HepG2 (cell line): ENCODE data around the gene BCL2L2. TPM values are rescaled to one million over a fixed set of nuclear protein-coding genes. Genes with fewer than 3 reads are reported as not detected.

Experiments
- ATF7-NPFF ChIP-seq: sonication (generic); formaldehyde crosslinking; IDR thresholded peaks from 2 replicates; pipeline ENCODE4 v1.8.1; 2023; ENCODE audit warnings: mild to moderate bottlenecking, low read depth, missing genetic modification reagents, moderate library complexity
- CBX5 ChIP-seq: sonication (generic); formaldehyde crosslinking; IDR thresholded peaks from 2 replicates; pipeline ENCODE4 v1.4.0; 2020; ENCODE audit warnings: missing genetic modification reagents, borderline replicate concordance
- CREB1 ChIP-seq, 2 experiments: fragments of 450-650 bp in 1 of 2; IDR thresholded peaks; 2 replicates each; pipeline ENCODE4 v1.6.1; 2016 to 2017; ENCODE audit warnings: control low read depth in 1 of 2, mild to moderate bottlenecking in 1 of 2, missing compliant biosample characterization in 1 of 2, missing genetic modification characterization in 1 of 2
- DMTF1 ChIP-seq: sonication (generic); formaldehyde crosslinking; IDR thresholded peaks from 2 replicates; pipeline ENCODE4 v1.4.0; 2020; ENCODE audit warnings: mild to moderate bottlenecking, missing genetic modification reagents
- HDAC6 ChIP-seq: fragments of 200-600 bp; sonication (generic); IDR thresholded peaks from 2 replicates; pipeline ENCODE4 v1.7.0; 2017; ENCODE audit warnings: mild to moderate bottlenecking, antibody characterized with exemption, low read length, low read depth
- NFIC ChIP-seq: IDR thresholded peaks from 2 replicates; pipeline ENCODE4 v1.6.1; 2012; ENCODE audit warnings: mild to moderate bottlenecking, low read length, inconsistent platforms
- TCF12 ChIP-seq, 2 experiments: fragments of 450-650 bp in 1 of 2; sonication (generic) in 1 of 2; formaldehyde crosslinking in 1 of 2; IDR thresholded peaks; 2 replicates each; pipeline versions ENCODE4 v1.6.1 to v1.8.0; 2017 to 2022; ENCODE audit warnings: antibody characterized with exemption in 1 of 2, mild to moderate bottlenecking in 1 of 2, missing genetic modification reagents in 1 of 2, moderate library complexity in 1 of 2
- THAP11 ChIP-seq: IDR thresholded peaks from 2 replicates; pipeline ENCODE4 v1.6.1; 2016; ENCODE audit warnings: missing biosample characterization, missing genetic modification reagents
- ZBTB21 ChIP-seq: sonication (generic); formaldehyde crosslinking; IDR thresholded peaks from 2 replicates; pipeline ENCODE4 v1.4.0; 2020; ENCODE audit warnings: missing genetic modification reagents
- ZBTB34 ChIP-seq: sonication (generic); formaldehyde crosslinking; IDR thresholded peaks from 2 replicates; pipeline ENCODE4 v1.8.0; 2022; ENCODE audit warnings: mild to moderate bottlenecking, missing genetic modification reagents
- ZC3H13 ChIP-seq: sonication (generic); formaldehyde crosslinking; IDR thresholded peaks from 2 replicates; pipeline ENCODE4 v1.8.1; 2023; ENCODE audit warnings: mild to moderate bottlenecking, missing genetic modification reagents, moderate library complexity
- ZNF33B ChIP-seq: sonication (generic); formaldehyde crosslinking; IDR thresholded peaks from 2 replicates; pipeline ENCODE4 v1.5.1; 2020; ENCODE audit warnings: mild to moderate bottlenecking, missing genetic modification reagents
- ZNF44 ChIP-seq: sonication (generic); formaldehyde crosslinking; IDR thresholded peaks from 2 replicates; pipeline ENCODE4 v1.5.1; 2020; ENCODE audit warnings: mild to moderate bottlenecking, missing genetic modification reagents
- polyA plus RNA-seq, 8 experiments: library from polyadenylated mRNA; depleted of rRNA in 3 of 8; stranded (reverse) in 7 of 8; unstranded in 1 of 8; fragments of >200 nt; fragmentation: Illumina TruSeq in 4 of 8; extraction: Trizol in 4 of 8; gene quantifications; 2 replicates each; pipeline versions ENCODE4 v1.2.1 to v1.2.3, GENCODE V29; 2011 to 2016; ENCODE audit warnings: low read depth in 4 of 8, missing spikeins in 1 of 8, mixed read lengths in 1 of 8; ENCODE audit not compliant: insufficient read depth in 1 of 8
- total RNA-seq, 5 experiments: library from RNA; depleted of rRNA; stranded (reverse); fragments of >200 nt; fragmentation: Illumina TruSeq; extraction: Trizol; gene quantifications; 2 replicates each; pipeline ENCODE4 v1.2.3, GENCODE V29; 2016; ENCODE audit warnings: low read depth in 1 of 5
- TF ChIP-seq, protein P1 (sequence below): sonication (generic); formaldehyde crosslinking; conservative IDR thresholded peaks from 2 replicates; pipeline ENCODE4 v1.8.1; 2023; ENCODE audit warnings: missing genetic modification reagents
- TF ChIP-seq, protein P2 (sequence below): sonication (generic); formaldehyde crosslinking; IDR thresholded peaks from 2 replicates; pipeline ENCODE4 v1.4.0; 2020; ENCODE audit warnings: missing genetic modification reagents, borderline replicate concordance

Gene BCL2L2
- total and polyA plus RNA-seq, 2 of the 13 experiments (the other 11 are each of a cell fraction or from before 2014, with no cell fraction given) = 28.1 to 49.8 TPM

- TF ChIP-seq, protein P1, sequence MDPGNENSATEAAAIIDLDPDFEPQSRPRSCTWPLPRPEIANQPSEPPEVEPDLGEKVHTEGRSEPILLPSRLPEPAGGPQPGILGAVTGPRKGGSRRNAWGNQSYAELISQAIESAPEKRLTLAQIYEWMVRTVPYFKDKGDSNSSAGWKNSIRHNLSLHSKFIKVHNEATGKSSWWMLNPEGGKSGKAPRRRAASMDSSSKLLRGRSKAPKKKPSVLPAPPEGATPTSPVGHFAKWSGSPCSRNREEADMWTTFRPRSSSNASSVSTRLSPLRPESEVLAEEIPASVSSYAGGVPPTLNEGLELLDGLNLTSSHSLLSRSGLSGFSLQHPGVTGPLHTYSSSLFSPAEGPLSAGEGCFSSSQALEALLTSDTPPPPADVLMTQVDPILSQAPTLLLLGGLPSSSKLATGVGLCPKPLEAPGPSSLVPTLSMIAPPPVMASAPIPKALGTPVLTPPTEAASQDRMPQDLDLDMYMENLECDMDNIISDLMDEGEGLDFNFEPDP (CRISPR knock-in tag) = no peak
- TF ChIP-seq, protein P2, sequence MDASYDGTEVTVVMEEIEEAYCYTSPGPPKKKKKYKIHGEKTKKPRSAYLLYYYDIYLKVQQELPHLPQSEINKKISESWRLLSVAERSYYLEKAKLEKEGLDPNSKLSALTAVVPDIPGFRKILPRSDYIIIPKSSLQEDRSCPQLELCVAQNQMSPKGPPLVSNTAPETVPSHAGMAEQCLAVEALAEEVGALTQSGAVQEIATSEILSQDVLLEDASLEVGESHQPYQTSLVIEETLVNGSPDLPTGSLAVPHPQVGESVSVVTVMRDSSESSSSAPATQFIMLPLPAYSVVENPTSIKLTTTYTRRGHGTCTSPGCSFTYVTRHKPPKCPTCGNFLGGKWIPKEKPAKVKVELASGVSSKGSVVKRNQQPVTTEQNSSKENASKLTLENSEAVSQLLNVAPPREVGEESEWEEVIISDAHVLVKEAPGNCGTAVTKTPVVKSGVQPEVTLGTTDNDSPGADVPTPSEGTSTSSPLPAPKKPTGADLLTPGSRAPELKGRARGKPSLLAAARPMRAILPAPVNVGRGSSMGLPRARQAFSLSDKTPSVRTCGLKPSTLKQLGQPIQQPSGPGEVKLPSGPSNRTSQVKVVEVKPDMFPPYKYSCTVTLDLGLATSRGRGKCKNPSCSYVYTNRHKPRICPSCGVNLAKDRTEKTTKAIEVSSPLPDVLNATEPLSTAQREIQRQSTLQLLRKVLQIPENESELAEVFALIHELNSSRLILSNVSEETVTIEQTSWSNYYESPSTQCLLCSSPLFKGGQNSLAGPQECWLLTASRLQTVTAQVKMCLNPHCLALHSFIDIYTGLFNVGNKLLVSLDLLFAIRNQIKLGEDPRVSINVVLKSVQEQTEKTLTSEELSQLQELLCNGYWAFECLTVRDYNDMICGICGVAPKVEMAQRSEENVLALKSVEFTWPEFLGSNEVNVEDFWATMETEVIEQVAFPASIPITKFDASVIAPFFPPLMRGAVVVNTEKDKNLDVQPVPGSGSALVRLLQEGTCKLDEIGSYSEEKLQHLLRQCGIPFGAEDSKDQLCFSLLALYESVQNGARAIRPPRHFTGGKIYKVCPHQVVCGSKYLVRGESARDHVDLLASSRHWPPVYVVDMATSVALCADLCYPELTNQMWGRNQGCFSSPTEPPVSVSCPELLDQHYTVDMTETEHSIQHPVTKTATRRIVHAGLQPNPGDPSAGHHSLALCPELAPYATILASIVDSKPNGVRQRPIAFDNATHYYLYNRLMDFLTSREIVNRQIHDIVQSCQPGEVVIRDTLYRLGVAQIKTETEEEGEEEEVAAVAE (CRISPR knock-in tag) = peak; percentile 59; the same call in 1 of the 2 replicates
- TF ChIP-seq ATF7-NPFF (CRISPR knock-in tag) = peak; percentile 69; the same call in 1 of the 2 replicates
- peak; percentile 95 for TF ChIP-seq ZNF33B
- peak; percentile 72; the same call in 1 of the 2 replicates for TF ChIP-seq ZNF44
- TF ChIP-seq NFIC = no peak
- peak; percentile 97 for TF ChIP-seq ZBTB34
- TF ChIP-seq CREB1 (IDR thresholded peaks at IDR 0.05) = peak; percentile 99
- no peak for TF ChIP-seq CREB1 (CRISPR knock-in tag; IDR thresholded peaks at IDR 0.05)
- no peak for TF ChIP-seq HDAC6
- TF ChIP-seq THAP11 (CRISPR knock-in tag) = peak; percentile 93
- no peak for TF ChIP-seq TCF12 (IDR thresholded peaks at IDR 0.05)
- TF ChIP-seq TCF12 (CRISPR knock-in tag; IDR thresholded peaks at IDR 0.05) = peak; percentile 89; the same call in 1 of the 2 replicates
- TF ChIP-seq CBX5 (CRISPR knock-in tag) = peak; percentile 92
- TF ChIP-seq ZC3H13 (CRISPR knock-in tag) = no peak
- TF ChIP-seq ZBTB21 (CRISPR knock-in tag) = 0 out of 2 replicates have a peak, but pooled peaks have one; percentile 15
- TF ChIP-seq DMTF1 = 0 out of 2 replicates have a peak, but pooled peaks have one; percentile 28
Measured at GRCh38 chr14:23306412-23307145, at the start of gene BCL2L2 (continued).
